ENCODE results near the gene STYXL2.

STYXL2 gene

GRCh38 chr1:167081594-167082156 is 12.2 kb upstream of the STYXL2 start:
- DNase-seq (ENCODE audit: low spot score), result no peak

GRCh38 chr1:167082511-167083027 is 11.3 kb upstream of the STYXL2 start:
- no peak for DNase-seq (ENCODE audit: low spot score)

GRCh38 chr1:167083066-167083665 is 10.7 kb upstream of the STYXL2 start:
- DNase-seq (ENCODE audit: low spot score), result no peak

- no peak for DNase-seq (ENCODE audit: low spot score)
Observed at GRCh38 chr1:167083871-167084270, 10.0 kb upstream of the STYXL2 start.

- DNase-seq (ENCODE audit: low spot score), result no peak
Observed at GRCh38 chr1:167084757-167085156, 9.1 kb upstream of the STYXL2 start.

- DNase-seq (ENCODE audit: low spot score), result no peak
Observed at GRCh38 chr1:167086033-167086432, 7.8 kb upstream of the STYXL2 start.

GRCh38 chr1:167086768-167087167 is 7.1 kb upstream of the STYXL2 start:
- DNase-seq (ENCODE audit: low spot score), result no peak

- DNase-seq (ENCODE audit: low spot score), result no peak
Observed at GRCh38 chr1:167088746-167089417, 5.0 kb upstream of the STYXL2 start.

- DNase-seq (ENCODE audit: low spot score), result no peak
Observed at GRCh38 chr1:167089939-167090313, 3.9 kb upstream of the STYXL2 start.

- DNase-seq (ENCODE audit: low spot score), result no peak
Observed at GRCh38 chr1:167090314-167090942, 3.4 kb upstream of the STYXL2 start, which contains the start of gene GPA33. Gene GPA33 (minus strand): TSS chr1:167090377. CDS start chr1:167090287, 90 bp downstream.

GRCh38 chr1:167092653-167093052 is 1.2 kb upstream of the STYXL2 start:
- DNase-seq (ENCODE audit: low spot score), result no peak

- DNase-seq (ENCODE audit: low spot score), result no peak
Observed at GRCh38 chr1:167094690-167095089, 815 bp downstream of the STYXL2 start.

GRCh38 chr1:167095368-167095767 is 1.5 kb downstream of the STYXL2 start:
- no peak for DNase-seq (ENCODE audit: low spot score)

GRCh38 chr1:167099851-167100250 is 6.0 kb downstream of the STYXL2 start:
- DNase-seq (ENCODE audit: low spot score), result no peak

GRCh38 chr1:167100730-167101129 is 6.9 kb downstream of the STYXL2 start:
- DNase-seq (ENCODE audit: low spot score), result no peak

GRCh38 chr1:167101754-167102153 is 7.9 kb downstream of the STYXL2 start:
- DNase-seq (ENCODE audit: low spot score), result no peak

- DNase-seq (ENCODE audit: low spot score), result no peak
Observed at GRCh38 chr1:167102906-167103573, 9.2 kb downstream of the STYXL2 start.

- DNase-seq (ENCODE audit: low spot score), result no peak
Observed at GRCh38 chr1:167104256-167104633, 10.4 kb downstream of the STYXL2 start.

- DNase-seq (ENCODE audit: low spot score), result no peak
Observed at GRCh38 chr1:167105271-167106118, 11.6 kb downstream of the STYXL2 start.

- DNase-seq (ENCODE audit: low spot score), result no peak
Observed at GRCh38 chr1:167106119-167106461, 12.2 kb downstream of the STYXL2 start.

GRCh38 chr1:167107456-167107855 is 13.6 kb downstream of the STYXL2 start:
- no peak for DNase-seq (ENCODE audit: low spot score)

GRCh38 chr1:167109125-167109524 is 15.2 kb downstream of the STYXL2 start:
- DNase-seq (ENCODE audit: low spot score), result no peak

Measured in left forelimb (tissue), 1 donor.